UCSD-AML1 (cell line): ENCODE data around the gene FKBP1B.
"Not testable (repeated sequence)": the region's sequence is repeated elsewhere in the genome, so short reads cannot be mapped to it uniquely, and the experiment has no call there.

Experiments used
- DNase-seq: peaks from one replicate; lab custom pipeline; 2025; ENCODE audit not compliant: unreplicated experiment; lab: John Stamatoyannopoulos, UW

The FKBP1B gene

GRCh38 chr2:24100732-24101131, 51.2 kb downstream of the FKBP1B start:
- not testable (repeated sequence) for DNase-seq

DNA sequence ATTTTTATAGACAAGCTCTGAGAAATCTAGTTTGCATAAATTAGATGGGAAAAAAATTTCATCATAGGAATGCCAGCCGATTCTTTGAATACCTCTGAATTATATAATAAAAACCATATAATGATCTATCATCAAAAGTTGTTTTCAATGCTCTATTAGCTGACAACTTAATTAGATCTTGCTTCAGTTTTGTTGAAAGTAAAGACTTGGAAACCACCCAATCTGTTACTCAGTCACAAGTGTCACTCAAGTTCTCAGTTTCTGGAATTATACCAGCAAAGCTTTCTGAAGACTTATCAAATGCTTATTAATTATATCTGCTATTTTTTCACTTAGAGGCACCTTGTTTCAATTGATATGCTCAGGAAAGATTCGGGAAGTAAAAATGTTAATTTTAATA, 52.5 kb downstream of the FKBP1B start:
- DNase-seq: no peak

GRCh38 chr2:24102677-24103076, 53.1 kb downstream of the FKBP1B start:
- DNase-seq: no peak

GRCh38 chr2:24104110-24104650, 54.6 kb downstream of the FKBP1B start:
- no peak for DNase-seq

DNA sequence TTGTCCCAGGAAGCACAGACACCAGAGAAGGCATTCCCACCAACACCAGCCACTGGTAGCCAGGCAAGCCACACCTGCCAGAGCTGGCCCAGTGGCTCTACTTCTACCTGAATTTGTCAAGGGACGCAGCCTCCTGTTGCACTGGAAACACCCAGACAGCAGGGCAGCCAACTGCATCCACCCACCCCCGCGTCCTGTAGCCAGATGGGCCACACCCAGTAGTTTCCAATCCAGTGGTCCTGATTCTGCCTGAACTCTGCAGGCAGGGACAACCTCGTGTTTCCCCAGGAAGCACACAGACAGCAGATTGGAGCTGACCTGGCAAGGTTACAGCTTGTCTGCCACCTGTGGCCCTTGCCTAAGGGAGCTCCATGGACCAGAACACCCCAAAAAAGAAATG, 55.4 kb downstream of the FKBP1B start:
- no peak for DNase-seq

DNA sequence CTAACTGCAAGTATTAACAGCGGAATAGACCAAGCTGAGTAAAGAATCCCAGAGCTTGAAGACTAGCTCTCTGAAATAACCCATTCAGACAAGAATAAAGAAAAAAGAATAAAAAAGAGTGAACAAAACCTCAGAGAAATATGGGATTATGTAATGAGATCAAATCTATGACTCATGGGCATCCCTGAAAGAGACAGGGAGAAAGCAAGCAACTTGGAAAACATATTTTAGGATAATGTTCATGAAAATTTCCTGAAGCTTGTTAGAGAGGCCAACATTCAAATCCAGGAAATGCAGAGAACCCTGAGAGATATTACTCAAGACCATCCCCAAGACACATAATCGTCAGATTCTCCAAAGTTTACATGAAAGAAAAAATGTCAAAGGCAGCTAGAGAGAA, 56.3 kb downstream of the FKBP1B start:
- DNase-seq: no peak

GRCh38 chr2:24106786-24107185, 57.2 kb downstream of the FKBP1B start:
- DNase-seq: no peak

DNA sequence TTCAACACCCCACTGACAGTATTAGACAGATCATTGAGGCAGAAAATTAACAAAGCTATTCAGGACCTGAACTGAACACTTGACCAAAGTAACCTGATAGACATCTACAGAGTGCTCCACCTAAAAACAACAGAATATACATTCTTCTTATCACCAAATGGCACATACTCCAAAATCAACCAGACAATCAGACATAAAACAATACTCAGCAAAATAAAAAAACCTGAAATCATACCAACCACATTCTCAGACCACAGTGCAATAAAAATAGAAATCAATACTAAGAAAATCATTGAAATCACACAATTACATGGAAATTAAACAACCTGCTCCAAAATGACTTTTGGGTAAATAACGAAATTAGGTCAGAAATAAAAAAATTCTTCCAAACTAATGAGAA, 57.8 kb downstream of the FKBP1B start:
- DNase-seq: no peak

- not testable (repeated sequence) for DNase-seq
Measured at GRCh38 chr2:24109431-24109830, 59.9 kb downstream of the FKBP1B start.

DNA sequence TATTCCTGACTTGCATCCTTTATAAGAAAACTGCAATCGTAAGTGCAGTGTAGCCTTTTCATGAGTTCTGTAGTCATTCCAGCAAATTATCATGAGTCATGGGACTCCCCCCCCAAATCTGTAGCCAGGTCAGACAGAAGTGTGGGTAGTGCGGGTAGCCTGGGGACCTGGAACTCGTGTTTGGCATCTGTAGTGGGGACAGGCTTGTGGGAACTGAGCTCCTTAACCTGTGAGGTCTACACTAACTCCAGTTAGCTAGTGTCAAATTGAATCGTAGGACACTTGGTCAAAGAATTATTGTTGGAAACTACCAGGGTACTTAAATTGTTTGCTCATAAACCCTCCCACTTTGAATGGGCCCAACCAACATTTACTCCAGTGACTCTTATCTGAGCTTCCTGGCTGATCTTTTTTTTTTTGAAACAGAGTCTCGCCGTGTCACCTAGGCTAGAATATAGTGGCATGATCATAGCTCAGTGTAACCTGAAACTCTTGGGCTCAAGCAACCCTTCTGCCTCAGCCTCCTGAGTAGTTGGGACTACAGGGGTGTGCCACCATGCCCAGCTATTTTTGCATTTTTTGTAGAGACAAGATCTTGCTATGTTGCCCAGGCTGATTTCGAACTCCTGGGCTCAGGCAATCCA, 61.2 kb downstream of the FKBP1B start:
- DNase-seq: no peak

DNA sequence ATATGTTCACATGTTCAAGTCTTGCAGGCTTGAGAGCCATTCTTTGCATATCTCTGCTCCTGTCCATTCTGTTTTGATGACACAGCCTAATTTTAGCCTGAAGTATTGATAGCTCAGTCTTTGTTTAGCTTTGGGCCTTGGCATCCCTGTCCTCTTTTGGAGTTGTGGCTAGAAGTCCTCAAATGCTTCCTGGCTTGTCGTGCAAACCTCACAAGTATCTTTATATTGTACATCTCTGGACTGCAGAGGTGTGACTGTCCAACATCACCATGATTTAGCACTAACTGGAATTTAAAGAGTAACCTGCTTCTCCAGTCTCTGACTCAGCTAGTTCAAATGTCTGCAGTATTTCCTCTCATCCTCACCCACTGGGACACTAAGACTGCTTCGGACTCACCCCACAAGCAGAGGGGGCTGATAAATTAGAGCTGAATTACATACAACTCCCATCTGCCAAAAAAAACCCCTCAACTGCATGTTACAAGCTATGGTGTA, 61.9 kb downstream of the FKBP1B start:
- no peak for DNase-seq
